NCI-H774 (cell line): Measurements from ENCODE around the gene AAK1.
"Not testable (repeated sequence)": the region's sequence is repeated elsewhere in the genome, so short reads cannot be mapped to it uniquely, and the experiment has no call there.

Source experiments
- DNase-seq: peaks from one replicate; lab custom pipeline; 2025; lab: John Stamatoyannopoulos, UW

AAK1 gene

GRCh38 chr2:69443673-69444072, 199.9 kb downstream of the AAK1 start:
- DNase-seq: not testable (repeated sequence)

GRCh38 chr2:69439499-69439898, 204.0 kb downstream of the AAK1 start:
- DNase-seq: not testable (repeated sequence)

- no peak for DNase-seq
Observed at GRCh38 chr2:69438580-69438979, 205.0 kb downstream of the AAK1 start.

- DNase-seq: peak; percentile 37
Observed at GRCh38 chr2:69437751-69438154, 205.8 kb downstream of the AAK1 start.

GRCh38 chr2:69436938-69437750, 206.4 kb downstream of the AAK1 start, which contains the start of gene NFU1:
NFU1 (minus strand) TSS chr2:69437435; CDS start chr2:69437422, 13 bp downstream.
- DNase-seq: peak; percentile 88

- no peak for DNase-seq
Observed at GRCh38 chr2:69436596-69436937, 207.0 kb downstream of the AAK1 start.

GRCh38 chr2:69434753-69435152, 208.8 kb downstream of the AAK1 start:
- DNase-seq: no peak

GRCh38 chr2:69429491-69430183, 213.9 kb downstream of the AAK1 start:
- no peak for DNase-seq

GRCh38 chr2:69428981-69429380, 214.6 kb downstream of the AAK1 start:
- DNase-seq: no peak

GRCh38 chr2:69424419-69424818, 219.1 kb downstream of the AAK1 start:
- DNase-seq: no peak

GRCh38 chr2:69422198-69422597, 221.3 kb downstream of the AAK1 start:
- no peak for DNase-seq

- DNase-seq: not testable (repeated sequence)
Observed at GRCh38 chr2:69419111-69419510, 224.4 kb downstream of the AAK1 start.

- no peak for DNase-seq
Observed at GRCh38 chr2:69416147-69416546, 227.4 kb downstream of the AAK1 start.
